GM21367 (cell line): ENCODE results near the gene XRCC3.

Experiments
- ATAC-seq: cut with Tn5 transposase; IDR thresholded peaks from one replicate; pipeline ENCODE4 v1.9.1; 2021; ENCODE audit not compliant: unreplicated experiment

The XRCC3 gene

DNA sequence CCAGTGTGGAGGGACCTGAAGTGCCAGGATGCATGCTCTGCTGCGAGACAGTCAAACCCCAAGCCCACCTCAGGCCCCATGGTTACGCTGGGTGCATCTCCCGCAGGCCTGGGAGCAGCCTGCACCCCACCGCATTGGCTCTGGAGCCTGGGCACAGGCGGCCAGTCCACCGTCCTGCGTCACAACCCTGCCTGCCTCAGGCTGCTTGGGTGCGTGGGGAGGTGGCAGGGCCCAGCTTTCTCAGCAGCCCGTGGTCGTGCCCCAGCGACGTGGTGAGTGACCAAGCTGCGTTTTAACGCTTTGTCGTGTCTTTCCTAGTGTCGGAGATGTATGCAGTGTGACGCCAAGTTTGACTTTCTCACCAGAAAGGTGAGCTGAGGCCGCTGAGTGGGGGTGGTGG is 11.2 kb upstream of the XRCC3 start:
- ATAC-seq: no peak

DNA sequence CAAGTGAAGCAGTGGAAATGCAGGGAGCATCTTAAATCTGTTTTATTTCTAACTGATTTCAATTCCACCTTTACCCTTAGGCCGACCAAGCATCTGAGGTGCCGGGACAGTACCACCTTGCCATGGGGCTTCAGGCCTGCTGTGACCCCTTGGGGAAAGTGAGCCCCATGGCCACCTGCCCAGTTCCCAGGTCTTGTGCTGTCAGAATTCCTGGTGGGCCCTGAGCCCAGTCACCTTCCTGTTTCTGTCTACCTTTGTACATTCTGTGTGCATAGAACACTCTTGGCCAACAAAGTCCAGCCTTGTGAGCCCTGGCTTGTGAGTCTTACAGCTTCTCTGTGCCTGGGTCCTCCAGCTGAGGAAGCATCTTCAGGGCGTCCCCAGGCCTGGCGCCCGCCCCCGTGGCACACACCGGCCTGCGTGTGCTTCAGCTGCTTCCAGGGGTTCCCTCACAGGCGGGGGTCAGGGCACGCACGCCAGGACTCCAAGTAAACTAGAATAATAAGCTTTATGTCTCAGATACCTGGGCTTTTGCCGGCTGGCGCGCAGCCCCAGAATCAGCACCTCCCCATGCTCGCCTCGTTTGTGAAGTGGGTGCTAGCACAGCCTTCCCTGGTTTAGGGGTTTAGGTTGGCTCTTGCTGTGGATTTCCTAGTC is 10.6 kb upstream of the XRCC3 start:
- no peak for ATAC-seq

DNA sequence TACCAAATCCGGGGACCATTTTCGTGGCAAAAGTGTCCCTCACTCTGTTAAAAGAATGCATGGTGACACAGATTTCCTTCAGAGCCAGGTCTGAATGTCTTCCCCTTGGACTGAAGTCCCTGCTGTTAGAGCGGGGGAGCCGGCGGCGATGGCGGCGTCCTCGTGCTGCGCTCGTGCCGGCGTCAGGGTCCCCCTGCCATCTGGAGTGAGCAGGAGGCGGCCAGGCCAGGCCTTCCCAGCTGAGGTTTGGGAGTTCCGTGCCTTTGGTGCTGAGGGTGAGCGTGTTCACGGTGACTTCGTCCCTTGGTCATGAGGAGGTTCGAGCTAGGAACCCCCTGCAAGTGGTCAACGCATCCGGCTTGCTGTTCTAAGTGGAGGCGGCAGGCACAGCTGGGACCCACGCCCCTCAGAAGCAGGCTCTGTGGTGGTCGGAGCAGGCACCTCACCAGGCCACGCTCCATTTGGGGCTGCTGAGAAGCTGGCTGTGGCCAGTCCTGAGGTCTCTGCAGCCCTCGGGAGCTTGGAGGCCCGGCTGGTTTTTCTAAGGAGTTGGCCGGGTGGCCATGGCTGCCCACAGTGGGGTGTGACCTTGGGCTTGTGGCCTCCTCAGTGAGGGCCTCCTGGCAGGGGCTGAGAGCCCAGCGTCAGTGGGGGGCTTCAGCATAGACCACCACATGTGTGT is 9.9 kb upstream of the XRCC3 start:
- ATAC-seq: no peak

DNA sequence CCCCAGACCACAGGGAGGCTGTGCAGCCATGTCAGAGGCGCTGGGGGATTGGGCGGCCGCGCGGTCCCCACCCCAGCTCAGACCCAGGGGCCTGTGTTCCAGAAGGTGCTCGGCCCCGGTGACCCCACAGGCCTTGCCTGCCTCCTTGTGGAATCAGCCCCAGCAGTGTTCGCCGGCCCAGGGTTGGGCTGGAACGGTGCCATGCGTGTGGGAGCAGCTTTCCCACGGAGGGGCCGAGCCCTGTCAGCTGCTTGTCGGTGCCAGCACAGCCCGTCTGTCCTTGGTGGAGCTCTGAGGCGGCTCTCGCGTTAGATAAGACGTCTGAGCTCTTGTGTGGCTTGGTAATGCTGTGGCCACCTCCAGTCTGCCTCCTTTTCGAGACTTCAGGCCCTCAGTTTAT is 8.9 kb upstream of the XRCC3 start:
- ATAC-seq: no peak

DNA sequence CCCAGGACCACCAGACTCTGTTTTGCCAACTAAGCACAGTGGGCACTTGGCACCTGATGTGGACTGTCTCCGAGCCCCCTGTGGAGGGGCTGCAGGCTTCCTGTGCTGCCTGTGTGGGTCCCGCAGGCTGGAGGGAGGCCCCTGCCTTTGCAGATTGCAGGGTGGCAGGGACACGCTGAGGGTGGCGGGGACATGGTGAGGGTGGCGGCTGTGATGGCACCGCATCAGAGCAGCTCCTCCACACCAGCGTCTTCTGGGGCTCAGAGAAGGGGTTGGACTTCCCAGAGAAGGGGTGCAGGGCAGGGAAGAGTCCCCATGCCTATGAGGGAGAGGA is 8.5 kb upstream of the XRCC3 start:
- no peak for ATAC-seq

DNA sequence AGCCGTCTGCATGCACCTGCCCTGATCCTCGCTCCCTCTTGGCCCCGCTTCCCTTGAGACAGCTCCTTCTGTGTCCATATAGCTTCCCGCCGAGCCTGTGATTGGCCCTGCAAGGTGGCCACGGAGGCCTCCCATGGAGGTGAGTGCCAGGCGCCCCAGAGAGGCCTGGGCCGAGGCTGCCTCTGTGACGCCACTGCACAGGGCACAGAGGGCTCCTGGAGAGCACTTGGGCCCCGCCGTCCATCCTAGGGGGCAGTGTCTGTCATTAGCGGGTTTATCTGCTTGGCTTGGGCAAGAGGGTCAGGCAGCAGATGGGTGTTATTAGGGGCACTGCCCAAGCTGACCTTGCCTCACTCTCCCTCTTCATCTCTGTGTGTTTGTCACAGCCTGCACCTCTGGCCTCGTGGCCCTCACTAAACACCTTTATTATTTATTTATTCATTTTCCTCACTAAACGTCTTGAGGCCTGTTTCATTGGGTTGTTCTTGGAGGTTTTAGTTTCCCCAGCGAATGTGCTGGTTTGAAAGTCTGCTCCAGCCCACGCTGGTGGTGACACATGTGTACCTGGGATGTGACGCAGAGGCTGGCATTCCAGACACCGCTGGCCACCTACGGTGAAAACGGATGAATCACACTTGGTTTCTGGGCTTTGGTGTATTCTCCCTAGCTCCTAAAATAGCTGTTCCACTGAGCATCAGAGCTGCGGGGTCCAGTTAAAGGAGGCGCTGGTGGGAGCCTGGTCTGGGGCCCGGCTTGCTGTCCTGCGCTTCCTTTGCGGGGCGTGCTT is 6.3 kb upstream of the XRCC3 start:
- no peak for ATAC-seq

DNA sequence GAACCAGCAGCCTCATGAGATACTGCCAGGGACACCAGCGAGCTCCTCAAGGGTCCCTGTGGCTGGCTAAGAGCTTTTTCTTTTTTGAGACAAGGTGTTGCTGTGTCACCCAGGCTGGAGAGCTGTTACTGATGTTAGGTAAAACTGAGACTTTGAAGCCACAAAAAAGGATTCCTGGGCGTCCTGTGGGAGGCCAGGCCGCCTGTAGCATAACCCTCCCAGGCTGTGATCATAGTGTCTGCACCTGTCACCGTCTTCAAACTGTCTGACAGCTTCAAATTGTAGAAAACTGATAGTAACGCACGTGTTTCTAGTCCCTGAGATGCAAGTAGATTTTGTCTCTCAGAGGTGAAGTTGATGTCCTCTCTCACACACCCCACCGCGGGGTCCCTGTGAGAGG is 4.5 kb upstream of the XRCC3 start:
- no peak for ATAC-seq

DNA sequence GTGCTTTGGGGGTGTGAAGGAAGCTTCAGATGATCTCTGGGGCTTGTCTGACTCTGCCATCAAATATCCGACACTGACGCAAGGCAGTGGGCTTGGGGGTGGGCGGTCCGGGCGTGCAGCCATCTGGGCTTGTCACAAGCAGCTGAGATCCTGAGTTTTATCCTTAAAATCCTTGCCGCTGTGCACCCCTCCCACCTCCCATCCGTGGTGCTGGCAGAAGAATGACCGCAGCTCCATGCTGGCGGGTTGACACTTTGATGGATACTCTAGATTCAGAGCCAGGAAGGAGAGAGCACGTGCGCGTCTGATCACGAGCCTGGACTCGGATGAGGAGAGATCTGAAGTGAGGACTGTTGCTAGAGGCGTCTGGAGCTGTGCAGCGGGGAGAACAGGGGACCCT is 3.3 kb upstream of the XRCC3 start:
- no peak for ATAC-seq

DNA sequence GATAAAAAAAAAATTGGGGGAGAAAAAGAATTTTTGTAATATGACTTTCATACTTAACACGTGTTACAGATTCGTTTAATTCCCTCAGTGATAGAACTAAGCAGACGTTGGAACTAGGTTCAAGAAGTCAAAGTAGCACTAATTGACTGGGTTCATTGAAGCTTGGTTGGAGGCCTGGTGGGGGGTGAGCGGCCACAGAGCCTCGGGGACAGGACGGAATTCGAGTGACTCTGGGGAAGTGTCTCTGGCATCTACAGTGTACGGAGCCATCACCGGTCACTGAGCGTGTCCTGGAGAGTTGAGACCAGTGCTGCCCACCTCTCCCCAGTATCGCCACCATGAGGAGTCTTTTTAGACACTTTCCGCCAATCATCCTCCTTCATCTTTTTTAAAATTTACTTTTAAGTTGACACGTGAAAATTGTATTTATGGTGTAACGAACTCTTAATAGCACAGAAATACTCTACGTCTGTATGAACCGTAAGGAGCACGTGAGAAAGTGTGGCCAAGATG is 1.7 kb upstream of the XRCC3 start:
- ATAC-seq: no peak

DNA sequence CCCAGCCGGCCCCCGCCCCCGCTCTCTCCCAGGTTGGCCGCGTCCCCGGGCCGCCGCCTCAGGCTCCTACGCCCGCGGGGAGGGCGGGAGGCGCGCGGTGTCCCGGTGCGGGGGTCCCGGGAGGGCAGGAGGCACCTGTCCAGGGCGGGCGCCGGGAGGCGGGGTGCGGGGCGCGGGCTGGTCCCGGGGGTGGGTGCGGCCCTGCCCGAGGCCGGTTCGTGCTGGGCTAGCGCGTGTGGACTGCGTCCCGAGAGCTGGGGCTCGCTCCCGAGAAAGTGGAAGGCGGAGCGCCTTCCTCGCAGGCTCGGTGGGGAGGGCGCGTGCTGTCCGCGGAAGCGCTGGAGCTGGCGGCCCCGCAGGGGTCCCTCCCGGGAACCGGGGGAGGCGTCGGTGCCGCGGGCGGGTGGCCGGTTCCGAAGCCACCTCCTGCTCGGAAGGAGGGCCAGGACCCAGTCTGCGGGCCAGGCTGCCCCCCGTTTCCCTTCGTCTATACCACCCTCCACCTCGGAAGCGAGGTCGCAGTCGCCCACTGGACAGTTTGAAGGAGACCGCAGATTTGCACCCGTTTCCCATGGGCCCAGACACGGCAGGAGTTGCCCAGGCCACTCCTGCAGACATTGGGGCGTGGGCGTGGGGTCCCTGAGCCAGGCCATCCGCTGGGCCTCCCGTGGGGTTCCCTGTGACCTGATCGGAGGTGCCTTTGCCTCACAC is 995 bp upstream of the XRCC3 start:
- no peak for ATAC-seq

DNA sequence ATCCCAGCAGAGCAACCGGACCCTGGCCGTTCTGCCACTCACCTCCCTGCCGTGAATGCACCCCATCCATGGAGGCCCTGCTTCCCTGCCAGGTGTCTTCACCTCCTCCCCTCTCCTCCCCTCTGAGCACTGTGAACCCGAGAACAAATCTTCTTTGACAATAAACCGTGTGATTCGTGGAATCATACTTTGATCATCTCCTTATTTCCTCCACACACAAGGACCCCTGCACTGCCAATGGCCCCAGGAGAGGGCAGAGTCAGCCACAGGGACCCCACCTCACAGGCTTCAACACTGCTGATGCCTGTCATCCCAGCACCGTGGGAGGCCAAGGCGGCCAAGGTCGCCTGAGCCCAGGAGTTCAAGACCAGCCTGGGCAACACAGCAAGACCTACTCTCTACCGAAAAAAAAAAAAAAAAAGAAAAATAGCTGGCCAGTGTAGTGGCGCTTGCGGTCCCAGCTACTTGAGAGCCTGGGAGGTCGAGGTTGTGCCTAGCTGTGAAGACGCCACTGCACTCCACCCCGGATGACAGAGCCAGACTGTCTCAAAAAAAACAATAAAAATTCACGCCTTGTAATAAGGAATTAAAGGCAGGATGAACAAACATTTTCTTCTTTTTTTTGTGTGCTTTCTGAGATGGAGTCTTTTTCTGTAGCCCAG is 1.1 kb downstream of the XRCC3 start:
- ATAC-seq: no peak

DNA sequence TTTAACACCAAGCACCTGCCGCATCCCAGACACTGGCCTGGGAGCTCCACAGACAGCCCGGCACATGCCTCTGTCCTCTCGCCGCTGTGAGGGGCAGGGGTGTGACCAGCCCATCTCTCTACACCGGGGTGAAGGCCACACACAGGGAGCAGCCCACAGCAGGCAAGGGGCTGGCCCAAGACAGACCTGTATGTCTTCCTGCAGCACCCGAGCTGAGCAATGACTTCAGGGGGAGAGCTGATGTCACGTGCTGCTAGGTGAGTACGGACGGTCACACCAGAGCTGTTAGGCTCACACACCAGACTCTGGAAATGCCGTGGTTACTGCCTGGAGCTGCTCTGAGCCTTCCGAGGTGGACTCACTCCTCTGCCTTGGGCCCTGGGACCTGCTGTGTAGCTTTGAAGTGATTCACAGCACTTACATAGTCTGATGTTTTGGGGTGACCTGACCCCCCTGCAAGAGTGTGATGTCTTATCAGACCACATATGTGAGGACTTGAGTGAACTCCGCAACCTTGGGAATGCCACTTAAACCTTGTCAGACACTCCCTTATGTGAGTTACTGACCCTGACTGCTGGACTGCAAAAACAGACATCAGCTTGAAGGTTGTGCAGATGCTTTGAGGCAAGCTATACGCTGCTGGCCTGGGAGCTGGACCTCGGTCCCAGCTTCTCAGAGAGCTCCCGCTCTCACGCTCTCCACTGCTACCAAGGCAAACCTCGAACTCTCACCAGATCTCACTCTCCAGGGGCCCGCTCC is 1.8 kb downstream of the XRCC3 start:
- no peak for ATAC-seq

DNA sequence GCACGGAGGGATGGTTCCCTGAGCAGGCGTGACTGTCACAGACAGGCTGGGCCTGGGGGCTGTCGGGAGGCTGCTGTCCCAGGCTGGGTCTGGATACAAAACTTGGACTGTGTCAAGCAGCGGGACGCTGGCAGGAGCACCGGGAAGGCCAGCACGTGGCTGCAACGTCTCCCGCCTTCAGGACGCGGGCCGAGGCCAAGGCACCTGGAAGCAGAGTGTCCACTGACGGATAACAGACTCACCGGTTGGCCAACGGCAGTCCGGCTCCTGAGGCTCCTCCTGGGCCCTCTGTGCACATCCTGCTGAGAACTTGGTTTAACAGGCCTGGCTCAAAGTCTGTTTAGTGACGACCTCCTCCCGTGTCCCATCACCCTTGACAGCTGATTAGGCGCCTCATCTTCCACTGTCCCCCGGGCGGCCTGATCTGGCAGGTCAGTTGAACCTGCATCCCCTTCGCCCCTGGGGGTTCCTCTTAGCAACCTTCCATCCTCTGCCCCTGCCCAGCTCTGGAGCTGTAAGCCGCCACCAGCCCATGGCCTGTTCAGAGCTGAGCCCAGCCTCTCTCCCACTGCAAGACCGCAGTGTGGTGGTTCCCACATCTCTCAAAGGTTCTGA is 2.5 kb downstream of the XRCC3 start:
- ATAC-seq: no peak

DNA sequence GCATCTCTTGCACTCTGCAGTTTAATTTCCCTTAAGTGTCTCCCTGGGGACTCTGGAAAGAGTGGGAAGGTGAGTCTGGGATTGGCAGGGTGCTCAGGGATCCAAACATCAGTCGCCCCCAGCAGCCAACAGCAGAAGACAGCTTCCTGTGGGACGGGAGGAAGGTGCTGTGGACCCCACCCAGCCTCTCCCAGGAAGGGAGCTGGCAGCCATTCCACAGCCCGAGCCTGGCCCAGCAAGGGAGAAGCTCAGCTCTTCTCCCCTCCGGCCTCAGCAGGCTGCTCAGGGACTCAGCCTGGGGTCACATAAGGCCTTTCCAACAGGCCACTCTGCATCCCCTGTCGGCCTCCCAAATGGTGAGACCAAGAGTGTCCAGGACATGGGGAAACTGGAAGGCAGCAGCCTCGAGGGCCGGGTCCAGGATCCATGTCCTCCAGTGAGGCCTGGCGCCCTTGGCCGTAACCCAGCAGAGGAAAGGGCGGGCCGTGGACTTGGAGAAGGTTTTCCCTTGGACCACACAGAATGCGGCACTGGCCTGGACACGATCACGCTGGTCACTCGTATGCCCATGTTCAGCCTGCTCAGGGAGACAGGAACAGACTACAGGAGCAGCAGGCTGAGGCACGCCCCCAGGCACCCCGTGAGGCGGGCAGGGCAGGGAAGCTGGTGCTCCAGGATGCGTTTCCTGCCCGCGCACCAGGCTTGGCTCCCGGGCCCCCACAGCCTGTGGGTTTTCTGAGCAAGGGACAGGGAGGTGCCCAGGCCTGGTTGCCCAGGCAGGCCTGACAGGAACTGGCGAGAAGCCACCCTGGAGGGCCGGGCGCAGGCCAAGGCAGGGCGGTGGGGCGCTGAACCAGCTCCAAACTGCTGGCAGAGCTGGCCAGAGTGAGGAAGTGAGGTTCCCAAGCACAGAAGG is 3.5 kb downstream of the XRCC3 start:
- no peak for ATAC-seq

DNA sequence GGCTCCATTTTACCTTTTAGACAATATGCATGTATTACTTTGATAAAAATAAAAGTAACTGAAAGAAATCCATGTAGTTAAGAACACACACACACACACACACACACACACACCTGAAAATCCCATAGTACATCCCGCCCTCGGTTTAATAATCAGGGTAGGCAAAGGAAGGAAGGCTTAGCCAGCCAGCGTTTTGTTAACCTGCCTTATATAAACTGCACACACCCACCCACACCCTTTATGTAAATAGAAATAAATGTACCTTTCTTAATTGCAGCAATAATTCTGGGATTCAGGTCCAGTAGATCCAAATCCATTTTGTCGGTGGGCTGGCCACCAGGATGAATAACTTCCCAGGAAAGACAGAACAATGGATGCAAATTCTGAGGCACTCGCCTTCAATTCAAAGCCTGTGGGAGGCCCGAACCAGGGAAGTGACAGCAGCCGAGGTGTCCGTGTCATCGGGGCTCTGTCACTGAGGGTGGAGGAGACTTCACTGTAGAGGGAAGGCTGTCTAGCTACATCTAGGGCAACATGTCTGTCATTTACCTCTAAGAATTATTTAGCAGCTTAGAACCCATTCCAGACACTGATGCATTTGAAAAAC is 4.4 kb downstream of the XRCC3 start:
- no peak for ATAC-seq

DNA sequence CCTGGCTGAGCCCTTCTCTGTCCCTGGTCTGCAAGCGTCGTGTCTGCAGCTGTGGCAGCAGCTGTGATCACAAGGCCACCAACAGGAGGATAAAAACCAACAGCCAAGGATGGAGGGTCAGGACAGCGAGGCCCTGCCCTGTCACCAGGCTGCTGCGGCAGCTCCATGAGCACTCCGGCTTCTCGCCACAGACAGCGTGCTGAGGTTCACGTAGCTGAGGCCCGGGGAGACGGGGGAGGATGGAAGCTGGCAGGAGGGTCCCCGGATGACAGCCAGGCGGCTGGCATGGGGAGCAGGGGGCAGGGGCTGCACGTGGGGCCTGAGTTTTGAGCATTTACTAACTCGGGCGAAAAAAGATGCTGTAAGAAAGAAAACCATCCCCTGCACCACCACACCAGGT is 5.4 kb downstream of the XRCC3 start:
- no peak for ATAC-seq

DNA sequence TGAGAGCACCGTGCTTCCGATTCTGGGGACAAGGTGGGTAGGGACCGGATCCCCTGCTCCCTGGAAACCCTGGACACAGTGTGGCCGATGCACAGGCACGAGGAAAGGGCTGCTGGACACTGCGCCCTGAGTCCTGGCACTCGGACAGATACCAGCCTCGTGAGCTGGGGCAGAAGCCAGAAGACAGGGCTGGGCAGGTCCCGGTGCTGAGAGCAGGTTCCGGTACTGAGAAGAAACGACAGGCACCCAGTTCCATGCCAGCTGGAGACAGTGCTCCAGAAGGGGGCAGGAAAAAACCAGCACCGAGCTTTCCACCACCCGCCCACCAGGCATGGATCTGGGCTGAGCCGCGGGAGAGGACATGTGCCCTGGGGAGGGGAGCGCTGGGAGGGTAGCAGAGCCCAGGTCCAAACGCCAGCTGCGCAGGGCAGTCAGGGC is 6.5 kb downstream of the XRCC3 start:
- ATAC-seq: no peak
